ENCODE data around the gene BICC1. TPM values are rescaled to one million over a fixed set of nuclear protein-coding genes. Genes with fewer than 3 reads are reported as not detected.

The BICC1 gene
- total and polyA plus RNA-seq, 2 of the 8 experiments (the other 6 are each of a cell fraction or from before 2014, with no cell fraction given): 0.20 to 0.73 TPM

DNA sequence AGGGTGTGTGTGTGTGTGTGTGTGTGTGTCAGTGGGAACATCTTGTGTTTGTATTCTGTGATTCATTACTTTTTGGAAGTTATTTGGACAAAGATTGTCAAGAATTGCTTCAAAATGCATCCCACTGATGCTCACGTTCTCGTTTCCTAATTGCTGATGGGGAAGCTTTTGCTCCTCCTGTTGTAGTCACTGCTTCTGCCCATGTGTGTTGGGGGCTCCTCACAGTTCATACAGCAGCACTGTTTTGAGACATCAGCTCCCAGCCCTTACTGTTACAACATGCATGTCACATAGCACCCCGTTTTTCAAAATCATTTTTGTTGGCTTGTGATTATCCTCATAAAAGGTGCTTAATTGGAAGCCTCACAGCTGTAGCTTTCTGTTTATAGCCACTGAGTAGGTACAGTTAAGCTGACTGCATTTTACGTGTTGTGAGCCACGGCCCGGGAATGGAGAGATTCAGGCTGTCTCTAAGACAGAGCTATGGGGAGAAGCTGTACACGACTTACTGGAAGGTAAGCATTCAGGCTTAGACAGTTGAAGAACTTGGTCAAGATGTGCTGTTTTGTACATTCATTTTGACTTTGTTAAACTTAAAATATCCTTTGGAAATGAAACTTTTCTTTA is 87.4 kb downstream of the BICC1 start (continued):
- TF ChIP-seq, protein P1, sequence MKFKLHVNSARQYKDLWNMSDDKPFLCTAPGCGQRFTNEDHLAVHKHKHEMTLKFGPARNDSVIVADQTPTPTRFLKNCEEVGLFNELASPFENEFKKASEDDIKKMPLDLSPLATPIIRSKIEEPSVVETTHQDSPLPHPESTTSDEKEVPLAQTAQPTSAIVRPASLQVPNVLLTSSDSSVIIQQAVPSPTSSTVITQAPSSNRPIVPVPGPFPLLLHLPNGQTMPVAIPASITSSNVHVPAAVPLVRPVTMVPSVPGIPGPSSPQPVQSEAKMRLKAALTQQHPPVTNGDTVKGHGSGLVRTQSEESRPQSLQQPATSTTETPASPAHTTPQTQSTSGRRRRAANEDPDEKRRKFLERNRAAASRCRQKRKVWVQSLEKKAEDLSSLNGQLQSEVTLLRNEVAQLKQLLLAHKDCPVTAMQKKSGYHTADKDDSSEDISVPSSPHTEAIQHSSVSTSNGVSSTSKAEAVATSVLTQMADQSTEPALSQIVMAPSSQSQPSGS (IDR thresholded peaks at IDR 0.05; ENCODE audit: low read length): no peak
- TF ChIP-seq EP300 (IDR thresholded peaks at IDR 0.05; ENCODE audit: borderline replicate concordance in 1 of 2, low read depth in 2 of 2, low read length in 2 of 2) (no peak), TCF12 (IDR thresholded peaks at IDR 0.05; ENCODE audit: low read depth, low read length) (no peak)
